HG02852 (cell line): Measurements from ENCODE around the gene PEPD.

Source experiments
- ATAC-seq: cut with Tn5 transposase; IDR thresholded peaks from one replicate; pipeline ENCODE4 v1.9.1; 2021; ENCODE audit warnings: mild to moderate bottlenecking, moderate library complexity; ENCODE audit not compliant: unreplicated experiment

Gene PEPD

DNA sequence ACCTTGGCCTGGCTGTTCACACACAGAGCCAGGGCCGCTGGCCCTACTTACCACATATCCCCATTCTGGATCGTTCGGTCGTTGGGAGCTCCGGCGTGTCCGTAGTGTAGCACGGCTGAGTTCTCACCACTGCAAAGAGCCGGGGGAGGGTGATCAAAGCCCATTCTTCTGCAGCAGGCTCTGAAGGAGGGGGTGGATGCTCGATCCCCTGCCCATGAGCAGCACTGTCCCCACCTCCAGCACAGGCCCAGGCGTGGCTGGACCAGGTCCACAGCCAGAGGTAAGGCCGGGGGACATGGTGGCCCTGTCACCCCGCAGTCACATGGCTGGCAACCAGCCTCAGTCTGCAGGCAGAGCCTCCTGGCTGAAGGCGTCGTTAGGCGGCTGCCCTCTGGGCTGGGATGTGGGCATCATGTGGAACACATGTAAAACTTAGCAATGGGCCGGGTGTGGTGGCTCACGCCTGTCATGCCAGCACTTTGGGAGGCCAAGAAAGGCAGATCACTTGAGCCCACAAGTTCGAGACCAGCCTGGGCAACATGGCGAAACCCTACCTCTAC lies 109.9 kb downstream of the PEPD start:
- no peak for ATAC-seq

DNA sequence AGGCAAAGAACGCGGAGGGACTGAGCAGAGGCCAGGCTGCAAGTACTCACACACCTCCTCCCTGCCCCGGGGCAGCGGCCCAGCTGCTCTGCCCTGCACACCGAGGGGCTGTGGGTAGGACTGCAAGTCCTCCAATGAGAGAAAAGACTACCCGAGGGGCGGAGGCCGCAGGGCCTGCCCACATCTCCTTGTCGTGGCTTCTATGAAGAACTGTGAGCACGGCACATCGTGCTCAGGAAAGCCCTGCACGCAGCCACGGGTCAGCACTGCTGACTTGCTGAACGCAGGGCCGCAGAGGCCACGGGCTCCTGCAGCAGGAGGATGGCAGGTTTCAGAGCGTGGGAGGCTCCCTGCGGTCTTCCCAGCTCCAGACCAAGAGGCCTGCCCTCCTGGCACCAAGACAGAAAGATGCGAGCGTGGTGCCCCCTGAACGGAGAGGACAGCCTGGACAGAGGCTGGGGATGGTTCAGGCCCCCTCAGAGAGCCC lies 110.6 kb downstream of the PEPD start:
- ATAC-seq, result no peak

- no peak for ATAC-seq
Measured at GRCh38 chr19:33409906-33410685, 111.5 kb downstream of the PEPD start.

GRCh38 chr19:33408538-33409434 lies 112.8 kb downstream of the PEPD start:
- ATAC-seq, result no peak

- ATAC-seq, result no peak
Measured at GRCh38 chr19:33408116-33408515, 113.5 kb downstream of the PEPD start.

- ATAC-seq, result no peak
Measured at GRCh38 chr19:33407716-33408115, 113.9 kb downstream of the PEPD start.

- ATAC-seq, result no peak
Measured at GRCh38 chr19:33407140-33407551, 114.4 kb downstream of the PEPD start.

- no peak for ATAC-seq
Measured at GRCh38 chr19:33406521-33407139, 115.0 kb downstream of the PEPD start.

GRCh38 chr19:33405553-33406461 lies 115.8 kb downstream of the PEPD start:
- no peak for ATAC-seq

DNA sequence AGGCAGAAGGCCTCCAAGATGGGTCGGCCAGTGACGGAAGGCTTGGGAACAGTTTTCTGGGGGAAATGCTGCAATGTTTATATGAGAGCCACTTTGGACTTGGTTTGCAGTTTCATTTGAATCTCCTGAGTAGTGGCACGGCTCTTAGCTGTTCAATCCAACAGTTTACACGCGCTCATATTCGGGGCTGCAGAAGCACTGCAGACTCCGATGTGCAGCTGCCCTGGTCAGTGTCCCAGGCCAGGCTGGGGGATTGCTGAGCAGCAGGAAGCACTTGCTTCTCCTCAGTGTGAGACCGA lies 116.4 kb downstream of the PEPD start:
- no peak for ATAC-seq

GRCh38 chr19:33404506-33405253 lies 116.9 kb downstream of the PEPD start:
- ATAC-seq, result no peak

DNA sequence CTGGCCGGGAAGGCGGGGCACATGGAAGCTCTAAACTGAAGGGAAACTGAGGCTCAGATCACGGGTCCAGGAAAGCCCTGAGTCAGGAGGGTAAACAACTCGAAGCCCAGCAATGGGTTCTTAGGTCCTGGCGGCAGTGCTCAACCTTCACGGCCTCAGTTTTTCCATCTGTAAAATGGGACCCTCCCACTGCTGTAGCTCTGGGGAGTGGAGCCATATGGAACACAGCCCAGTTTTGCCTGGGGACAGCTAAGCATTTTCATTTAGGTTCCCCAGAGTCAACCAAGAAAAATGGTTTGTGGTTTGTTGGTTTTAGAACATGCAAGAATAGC lies 117.7 kb downstream of the PEPD start:
- ATAC-seq, result no peak

- ATAC-seq, result no peak
Measured at GRCh38 chr19:33403221-33403972, 118.2 kb downstream of the PEPD start.

- no peak for ATAC-seq
Measured at GRCh38 chr19:33402421-33403220, 119.0 kb downstream of the PEPD start.

DNA sequence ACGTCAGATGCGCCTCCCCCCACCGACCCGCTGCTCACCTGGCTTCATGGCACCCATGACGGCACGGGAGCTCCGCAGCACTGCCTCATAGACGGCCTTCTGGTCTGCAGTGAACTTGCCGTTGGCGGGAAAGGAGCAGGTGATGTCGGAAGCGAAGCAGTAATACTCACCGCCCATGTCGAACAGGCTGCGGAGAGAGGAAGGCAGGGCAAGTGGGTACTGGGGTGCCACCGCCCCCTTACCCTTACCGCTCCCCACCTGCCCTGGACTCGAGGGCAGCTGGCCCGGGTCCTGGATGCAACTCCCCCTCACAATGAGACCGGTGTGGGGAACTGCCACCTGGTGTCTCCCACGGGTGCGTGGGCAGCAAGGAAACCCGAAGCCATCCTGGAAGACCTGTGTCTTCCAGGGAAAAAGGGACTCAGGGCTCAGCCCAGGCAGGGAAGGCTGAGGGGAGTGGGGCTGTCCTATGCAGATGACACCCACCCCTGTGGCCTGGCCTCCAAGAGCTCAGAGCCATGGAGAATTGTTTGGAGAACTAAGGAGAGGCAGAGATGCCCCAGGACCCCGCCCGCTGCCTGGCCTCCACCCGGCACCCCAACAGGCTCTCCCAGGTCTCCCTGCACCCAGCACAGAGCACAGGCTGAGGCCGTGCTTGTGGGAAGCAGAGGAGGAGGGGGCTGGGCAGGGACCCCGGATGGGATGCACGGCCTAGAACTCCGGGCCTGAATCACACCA lies 119.7 kb downstream of the PEPD start:
- no peak for ATAC-seq

- no peak for ATAC-seq
Measured at GRCh38 chr19:33400856-33401682, 120.5 kb downstream of the PEPD start.
